ENCODE measurements around the gene SPATA17. TPM values are rescaled to one million over a fixed set of nuclear protein-coding genes. Genes with fewer than 3 reads are reported as not detected.

Gene SPATA17
- total RNA-seq, 2 donors from 2014 or later: 0.96 to 6.4 TPM

GRCh38 chr1:217919683-217920388, 288.7 kb downstream of the SPATA17 start:
- Histone ChIP-seq H3K4me1 (replicated peaks) (no peaks in the 10 kb centered on the region), H3K4me3 (no peak overlapping the region), H3K36me3 (no peaks in the 10 kb centered on the region), H3K27me3 (replicated peaks; ENCODE audit: insufficient read depth) (no peaks in the 10 kb centered on the region), H3K27ac (no peak overlapping the region), H3K9me3 (no peaks in the 10 kb centered on the region)
- intact Hi-C loops (cut with DNase I): no loop called here
- WGBS: 61% methylated on average over 18 of the region's 18 CpGs
- DNase-seq (ENCODE audit: low spot score): no peak
- no peak for TF ChIP-seq POLR2AphosphoS5 (IDR thresholded peaks at IDR 0.05)
- no peak for TF ChIP-seq POLR2A (IDR thresholded peaks at IDR 0.05)
- TF ChIP-seq, protein P1, sequence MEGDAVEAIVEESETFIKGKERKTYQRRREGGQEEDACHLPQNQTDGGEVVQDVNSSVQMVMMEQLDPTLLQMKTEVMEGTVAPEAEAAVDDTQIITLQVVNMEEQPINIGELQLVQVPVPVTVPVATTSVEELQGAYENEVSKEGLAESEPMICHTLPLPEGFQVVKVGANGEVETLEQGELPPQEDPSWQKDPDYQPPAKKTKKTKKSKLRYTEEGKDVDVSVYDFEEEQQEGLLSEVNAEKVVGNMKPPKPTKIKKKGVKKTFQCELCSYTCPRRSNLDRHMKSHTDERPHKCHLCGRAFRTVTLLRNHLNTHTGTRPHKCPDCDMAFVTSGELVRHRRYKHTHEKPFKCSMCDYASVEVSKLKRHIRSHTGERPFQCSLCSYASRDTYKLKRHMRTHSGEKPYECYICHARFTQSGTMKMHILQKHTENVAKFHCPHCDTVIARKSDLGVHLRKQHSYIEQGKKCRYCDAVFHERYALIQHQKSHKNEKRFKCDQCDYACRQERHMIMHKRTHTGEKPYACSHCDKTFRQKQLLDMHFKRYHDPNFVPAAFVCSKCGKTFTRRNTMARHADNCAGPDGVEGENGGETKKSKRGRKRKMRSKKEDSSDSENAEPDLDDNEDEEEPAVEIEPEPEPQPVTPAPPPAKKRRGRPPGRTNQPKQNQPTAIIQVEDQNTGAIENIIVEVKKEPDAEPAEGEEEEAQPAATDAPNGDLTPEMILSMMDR (IDR thresholded peaks at IDR 0.05): no peak

Small RNA genes lying within 50 kb of the gene (small RNA-seq; reads per million reads assigned to genes)
- gene UBBP2: 0 reads per million in 2 donors

Other genes starting within 250 kb of the SPATA17 start
- gene GPATCH2, start 254 bp upstream of the SPATA17 start, total RNA-seq: 10 to 100 TPM; 15.1 to 16.8 TPM

All from prostate gland (tissue), 2 donors.